Osteoblast (primary cell): ENCODE measurements around the gene MPZL1. TPM values are rescaled to one million over a fixed set of nuclear protein-coding genes. Genes with fewer than 3 reads are reported as not detected.
A peak's percentile ranks its signal among the peaks of the same experiment; 100 is the strongest.

Experiments used
- DNase-seq: peaks from one replicate; pipeline ENCODE4 v3.0.0; 2011; ENCODE audit warnings: low spot score, mixed read lengths; ENCODE audit not compliant: insufficient read length; ENCODE audit errors: missing footprints
- H2AFZ ChIP-seq: 2 replicates; pipeline ENCODE4 v1.6.0; 2011; ENCODE audit warnings: mild to moderate bottlenecking, low read length
- H3K27ac ChIP-seq: 2 replicates; pipeline ENCODE4 v1.5.1; 2011; ENCODE audit warnings: mild to moderate bottlenecking, low read depth, low read length, moderate library complexity
- H3K27me3 ChIP-seq: 2 replicates; pipeline ENCODE4 v1.6.0; 2012; ENCODE audit warnings: mild to moderate bottlenecking, control low read depth, inconsistent platforms, low read length, moderate library complexity; ENCODE audit not compliant: insufficient read depth
- H3K36me3 ChIP-seq: 2 replicates; pipeline ENCODE4 v1.5.1; 2011; ENCODE audit warnings: mild to moderate bottlenecking, low read length, control low read depth, moderate library complexity; ENCODE audit not compliant: insufficient read depth
- H3K4me1 ChIP-seq: 2 replicates; pipeline ENCODE4 v1.5.1; 2011; ENCODE audit warnings: mild to moderate bottlenecking, low read length, control low read depth, moderate library complexity; ENCODE audit not compliant: insufficient read depth
- H3K4me2 ChIP-seq: 2 replicates; pipeline ENCODE4 v1.6.0; 2011; ENCODE audit warnings: mild to moderate bottlenecking, low read length; ENCODE audit not compliant: insufficient read depth
- H3K4me3 ChIP-seq: fragments of 200-600 bp; sonication (generic); 3 replicates; pipeline ENCODE4 v1.5.1; 2012; ENCODE audit warnings: mild to moderate bottlenecking, low read length, inconsistent platforms; ENCODE audit not compliant: insufficient read depth
- H3K79me2 ChIP-seq: 2 replicates; pipeline ENCODE4 v1.6.0; 2012; ENCODE audit warnings: mild to moderate bottlenecking, low read length, control low read depth, inconsistent platforms; ENCODE audit not compliant: insufficient read depth
- H3K9me3 ChIP-seq: 2 replicates; pipeline ENCODE4 v1.5.1; 2011; ENCODE audit warnings: low read depth, low read length, control low read depth
- H4K20me1 ChIP-seq: 2 replicates; pipeline ENCODE4 v1.6.0; 2012; ENCODE audit warnings: mild to moderate bottlenecking, low read length, control low read depth; ENCODE audit not compliant: insufficient read depth
- total RNA-seq: library from RNA; depleted of rRNA; stranded (reverse); fragments of >200 nt; gene quantifications from 2 replicates; pipeline ENCODE4 v1.2.3, GENCODE V29; 2012
- TF ChIP-seq, protein P1 (sequence below): IDR thresholded peaks from 2 replicates; pipeline ENCODE4 v1.5.1; 2011; ENCODE audit warnings: mild to moderate bottlenecking, low read depth, low read length, moderate library complexity; ENCODE audit errors: extremely low read depth

MPZL1 gene
- total RNA-seq, 1 donor = 189 TPM

DNA sequence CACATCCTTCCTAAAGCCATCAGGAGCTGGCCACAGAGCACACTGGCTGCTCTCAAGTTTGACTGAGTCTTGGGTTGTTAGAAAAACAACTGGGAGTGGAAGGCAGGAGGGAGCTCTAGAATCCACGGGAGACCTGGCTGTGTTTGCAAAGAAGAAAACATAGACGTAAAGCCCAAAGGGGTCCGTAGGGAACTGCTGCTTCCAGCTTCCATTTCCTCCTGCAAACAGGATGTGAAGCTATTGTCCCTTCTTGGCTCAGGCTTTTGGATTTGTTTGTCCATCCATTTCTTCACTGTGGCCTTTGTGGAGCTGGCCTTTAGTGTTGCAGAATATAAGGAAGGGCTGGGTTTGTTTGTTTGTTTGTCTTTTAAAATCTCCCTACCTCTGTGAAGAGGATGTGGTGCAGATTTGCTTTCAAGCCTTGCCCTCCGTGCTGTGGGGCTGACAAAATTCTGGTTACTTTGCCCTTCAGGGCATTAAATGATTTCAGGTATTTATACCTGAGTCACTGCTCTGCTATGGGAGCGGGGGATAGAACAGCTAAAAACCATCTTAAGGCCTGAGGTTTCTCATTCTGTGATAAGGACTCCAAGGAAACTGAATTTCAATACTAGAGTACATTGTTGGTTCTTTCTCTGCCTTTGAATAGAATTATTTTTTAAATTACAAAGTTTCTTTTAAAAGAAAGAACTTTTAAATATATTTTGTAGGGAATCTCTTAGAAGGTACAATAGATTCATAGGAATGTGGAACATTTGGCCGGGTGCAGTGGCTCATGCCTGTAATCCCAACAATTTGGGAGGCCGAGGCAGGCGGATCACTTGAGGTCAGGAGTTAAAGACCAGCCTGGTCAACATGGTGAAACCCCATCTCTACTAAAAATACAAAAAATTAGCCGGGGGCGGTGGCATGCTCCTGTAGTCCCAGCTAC lies 74.3 kb downstream of the MPZL1 start:
- DNase-seq = no peak
- no peak overlapping the region for H2AFZ ChIP-seq
- no peaks in the 10 kb centered on the region for H4K20me1 ChIP-seq

DNA sequence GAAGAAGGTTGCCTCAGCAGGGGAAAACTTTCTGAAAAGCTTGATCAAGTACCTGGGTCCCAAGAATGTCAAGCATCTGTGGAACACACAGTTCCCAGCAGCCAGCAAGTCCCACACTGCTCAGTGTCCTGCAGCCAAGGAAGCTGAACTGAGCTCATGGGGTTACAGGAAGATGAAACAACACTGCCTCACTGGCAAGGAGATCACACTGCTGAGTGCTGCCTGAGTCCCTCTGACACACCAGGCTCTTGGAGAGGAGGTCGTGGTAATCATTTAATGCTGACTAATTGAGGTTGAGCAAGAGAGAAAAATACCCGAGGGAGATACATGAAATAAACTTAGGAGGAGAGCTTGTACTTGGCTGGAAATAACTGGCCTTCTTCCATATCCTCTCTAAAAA lies 75.2 kb downstream of the MPZL1 start:
- Histone ChIP-seq H3K4me2 (peak overlapping the region; percentile 72), H3K79me2 (no peaks in the 10 kb centered on the region), H3K36me3 (no peaks in the 10 kb centered on the region), H4K20me1 (no peaks in the 10 kb centered on the region), H3K9me3 (no peaks in the 10 kb centered on the region), H3K27ac (peak overlapping the region; percentile 93), H2AFZ (no peak overlapping the region), H3K27me3 (no peaks in the 10 kb centered on the region), H3K4me3 (no peak overlapping the region), H3K4me1 (peaks cover 44% of the 10 kb centered on the region)
- DNase-seq = peak; percentile 80
- TF ChIP-seq, protein P1, sequence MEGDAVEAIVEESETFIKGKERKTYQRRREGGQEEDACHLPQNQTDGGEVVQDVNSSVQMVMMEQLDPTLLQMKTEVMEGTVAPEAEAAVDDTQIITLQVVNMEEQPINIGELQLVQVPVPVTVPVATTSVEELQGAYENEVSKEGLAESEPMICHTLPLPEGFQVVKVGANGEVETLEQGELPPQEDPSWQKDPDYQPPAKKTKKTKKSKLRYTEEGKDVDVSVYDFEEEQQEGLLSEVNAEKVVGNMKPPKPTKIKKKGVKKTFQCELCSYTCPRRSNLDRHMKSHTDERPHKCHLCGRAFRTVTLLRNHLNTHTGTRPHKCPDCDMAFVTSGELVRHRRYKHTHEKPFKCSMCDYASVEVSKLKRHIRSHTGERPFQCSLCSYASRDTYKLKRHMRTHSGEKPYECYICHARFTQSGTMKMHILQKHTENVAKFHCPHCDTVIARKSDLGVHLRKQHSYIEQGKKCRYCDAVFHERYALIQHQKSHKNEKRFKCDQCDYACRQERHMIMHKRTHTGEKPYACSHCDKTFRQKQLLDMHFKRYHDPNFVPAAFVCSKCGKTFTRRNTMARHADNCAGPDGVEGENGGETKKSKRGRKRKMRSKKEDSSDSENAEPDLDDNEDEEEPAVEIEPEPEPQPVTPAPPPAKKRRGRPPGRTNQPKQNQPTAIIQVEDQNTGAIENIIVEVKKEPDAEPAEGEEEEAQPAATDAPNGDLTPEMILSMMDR = no peak

More for the DNA sequence above, 74.3 kb downstream of the MPZL1 start:
- Histone ChIP-seq H3K27me3 (no peaks in the 10 kb centered on the region), H3K27ac (peak overlapping the region; percentile 93), H3K4me3 (no peak overlapping the region), H3K36me3 (no peaks in the 10 kb centered on the region), H3K4me1 (peaks cover 52% of the 10 kb centered on the region), H3K9me3 (no peaks in the 10 kb centered on the region), H3K79me2 (no peaks in the 10 kb centered on the region), H3K4me2 (peak overlapping the region; percentile 26)
- TF ChIP-seq, protein P1 = no peak

DNA sequence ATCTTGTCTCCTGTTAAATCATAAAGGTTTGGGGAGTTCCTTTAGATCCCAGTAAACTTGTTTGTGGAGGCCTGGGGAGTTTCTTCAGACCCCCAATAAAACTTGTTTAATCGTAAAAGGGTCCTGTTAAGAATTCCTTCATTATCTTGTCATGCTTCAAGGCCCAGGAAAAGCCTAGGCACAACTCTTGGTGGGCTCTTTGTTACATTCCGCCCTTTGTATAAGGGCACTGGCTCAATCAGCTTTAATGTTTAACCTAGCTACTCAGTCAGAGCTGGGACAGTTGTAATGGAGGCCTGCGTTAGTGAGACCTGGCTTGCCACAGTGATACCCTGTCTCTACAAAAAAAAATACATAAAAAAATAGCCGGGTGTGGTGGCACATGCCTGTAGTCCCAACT lies 77.2 kb downstream of the MPZL1 start:
- H3K79me2 ChIP-seq = no peaks in the 10 kb centered on the region
- no peaks in the 10 kb centered on the region for H3K27me3 ChIP-seq
- H2AFZ ChIP-seq = no peak overlapping the region
- H3K4me1 ChIP-seq = peaks cover 40% of the 10 kb centered on the region
- no peak for DNase-seq
- H3K27ac ChIP-seq = no peak overlapping the region
- no peaks in the 10 kb centered on the region for H4K20me1 ChIP-seq
- no peak overlapping the region for H3K4me2 ChIP-seq
- H3K36me3 ChIP-seq = no peaks in the 10 kb centered on the region
- H3K4me3 ChIP-seq = no peak overlapping the region
- no peaks in the 10 kb centered on the region for H3K9me3 ChIP-seq
- TF ChIP-seq, protein P1 = no peak

DNA sequence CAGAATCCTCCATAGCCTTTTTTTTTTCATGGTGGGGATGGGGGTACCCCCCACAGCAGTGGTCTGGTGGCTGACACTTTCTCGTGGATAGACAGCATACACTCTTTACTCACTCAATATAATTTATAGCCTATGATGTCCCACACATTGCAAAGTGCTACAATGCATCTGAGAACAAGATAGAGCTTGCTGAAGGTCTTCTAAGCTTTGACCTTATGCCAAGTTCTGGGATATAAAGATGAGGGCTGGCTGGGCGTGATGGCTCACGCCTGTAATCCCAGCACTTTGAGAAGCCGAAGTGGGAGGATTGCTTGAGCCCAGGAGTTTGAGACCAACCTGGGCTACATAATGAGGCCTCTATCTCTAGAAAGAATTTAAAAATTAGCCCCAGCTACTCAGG lies 78.0 kb downstream of the MPZL1 start:
- no peak overlapping the region for H2AFZ ChIP-seq
- H3K27me3 ChIP-seq = no peaks in the 10 kb centered on the region
- no peaks in the 10 kb centered on the region for H4K20me1 ChIP-seq
- no peak overlapping the region for H3K27ac ChIP-seq
- H3K4me1 ChIP-seq = peaks cover 42% of the 10 kb centered on the region
- no peak overlapping the region for H3K4me2 ChIP-seq
- TF ChIP-seq, protein P1 = no peak
- no peak for DNase-seq
- H3K79me2 ChIP-seq = no peaks in the 10 kb centered on the region
- no peaks in the 10 kb centered on the region for H3K9me3 ChIP-seq
- H3K4me3 ChIP-seq = no peak overlapping the region
- H3K36me3 ChIP-seq = no peaks in the 10 kb centered on the region
